ENCODE results near the gene COL4A2.

The COL4A2 gene

GRCh38 chr13:110413676-110414040, 106.6 kb downstream of the COL4A2 start:
- Histone ChIP-seq H3K36me3 (ENCODE audit: insufficient read depth, low read length) (peaks cover 5% of the 10 kb centered on the region), H3K4me2 (ENCODE audit: low read length) (no peak overlapping the region), H3K4me1 (ENCODE audit: control insufficient read depth, insufficient read depth, low read length) (peaks cover 69% of the 10 kb centered on the region), H3K27me3 (ENCODE audit: control insufficient read depth, insufficient read depth, low read length) (no peaks in the 10 kb centered on the region), H3K4me3 (ENCODE audit: low read length) (no peak overlapping the region), H3K9ac (ENCODE audit: low read depth, low read length) (peak overlapping the region; percentile 75), H3K9me3 (replicated peaks; ENCODE audit: low read length) (no peaks in the 10 kb centered on the region)

GRCh38 chr13:110414283-110414682, 107.2 kb downstream of the COL4A2 start:
- no peaks in the 10 kb centered on the region for H3K9me3 ChIP-seq (replicated peaks; ENCODE audit: low read length)
- no peak overlapping the region for H3K4me3 ChIP-seq (ENCODE audit: low read length)
- H3K4me2 ChIP-seq (ENCODE audit: low read length) = no peak overlapping the region
- H3K36me3 ChIP-seq (ENCODE audit: insufficient read depth, low read length) = peaks cover under 1% of the 10 kb centered on the region
- peaks cover 65% of the 10 kb centered on the region for H3K4me1 ChIP-seq (ENCODE audit: control insufficient read depth, insufficient read depth, low read length)
- H3K27me3 ChIP-seq (ENCODE audit: control insufficient read depth, insufficient read depth, low read length) = no peaks in the 10 kb centered on the region
- H3K9ac ChIP-seq (ENCODE audit: low read depth, low read length) = no peak overlapping the region

GRCh38 chr13:110414931-110415330, 107.8 kb downstream of the COL4A2 start:
- H3K4me2 ChIP-seq (ENCODE audit: low read length) = no peak overlapping the region
- no peaks in the 10 kb centered on the region for H3K9me3 ChIP-seq (replicated peaks; ENCODE audit: low read length)
- H3K4me3 ChIP-seq (ENCODE audit: low read length) = no peak overlapping the region
- no peaks in the 10 kb centered on the region for H3K27me3 ChIP-seq (ENCODE audit: control insufficient read depth, insufficient read depth, low read length)
- no peak overlapping the region for H3K9ac ChIP-seq (ENCODE audit: low read depth, low read length)
- H3K36me3 ChIP-seq (ENCODE audit: insufficient read depth, low read length) = no peaks in the 10 kb centered on the region
- peaks cover 60% of the 10 kb centered on the region for H3K4me1 ChIP-seq (ENCODE audit: control insufficient read depth, insufficient read depth, low read length)

GRCh38 chr13:110415669-110416068, 108.6 kb downstream of the COL4A2 start:
- H3K4me2 ChIP-seq (ENCODE audit: low read length) = no peak overlapping the region
- no peak overlapping the region for H3K4me3 ChIP-seq (ENCODE audit: low read length)
- H3K4me1 ChIP-seq (ENCODE audit: control insufficient read depth, insufficient read depth, low read length) = peaks cover 52% of the 10 kb centered on the region
- no peaks in the 10 kb centered on the region for H3K9me3 ChIP-seq (replicated peaks; ENCODE audit: low read length)
- H3K9ac ChIP-seq (ENCODE audit: low read depth, low read length) = no peak overlapping the region
- no peaks in the 10 kb centered on the region for H3K27me3 ChIP-seq (ENCODE audit: control insufficient read depth, insufficient read depth, low read length)
- peaks cover 3% of the 10 kb centered on the region for H3K36me3 ChIP-seq (ENCODE audit: insufficient read depth, low read length)

- Histone ChIP-seq H3K4me1 (ENCODE audit: control insufficient read depth, insufficient read depth, low read length) (peaks cover 52% of the 10 kb centered on the region), H3K27me3 (ENCODE audit: control insufficient read depth, insufficient read depth, low read length) (no peaks in the 10 kb centered on the region), H3K9ac (ENCODE audit: low read depth, low read length) (peak overlapping the region; percentile 73)
Observed at GRCh38 chr13:110416131-110417025, 109.3 kb downstream of the COL4A2 start.

GRCh38 chr13:110418944-110419343, 111.9 kb downstream of the COL4A2 start:
- Histone ChIP-seq H3K4me2 (ENCODE audit: low read length) (no peak overlapping the region), H3K4me3 (ENCODE audit: low read length) (no peak overlapping the region), H3K9me3 (replicated peaks; ENCODE audit: low read length) (no peaks in the 10 kb centered on the region), H3K9ac (ENCODE audit: low read depth, low read length) (no peak overlapping the region), H3K27me3 (ENCODE audit: control insufficient read depth, insufficient read depth, low read length) (no peaks in the 10 kb centered on the region), H3K36me3 (ENCODE audit: insufficient read depth, low read length) (peaks cover 5% of the 10 kb centered on the region), H3K4me1 (ENCODE audit: control insufficient read depth, insufficient read depth, low read length) (peaks cover 58% of the 10 kb centered on the region)

More at GRCh38 chr13:110416131-110417025, 109.3 kb downstream of the COL4A2 start:
- Histone ChIP-seq H3K36me3 (ENCODE audit: insufficient read depth, low read length) (peaks cover 5% of the 10 kb centered on the region), H3K4me2 (ENCODE audit: low read length) (peak overlapping the region; percentile 72), H3K9me3 (replicated peaks; ENCODE audit: low read length) (no peaks in the 10 kb centered on the region), H3K4me3 (ENCODE audit: low read length) (peak overlapping the region; percentile 55)

- H3K9ac ChIP-seq (ENCODE audit: low read depth, low read length) = no peak overlapping the region
- no peak overlapping the region for H3K4me3 ChIP-seq (ENCODE audit: low read length)
Observed at GRCh38 chr13:110419381-110419791, 112.3 kb downstream of the COL4A2 start.

GRCh38 chr13:110419946-110420345, 112.9 kb downstream of the COL4A2 start:
- Histone ChIP-seq H3K9ac (ENCODE audit: low read depth, low read length) (no peak overlapping the region), H3K27me3 (ENCODE audit: control insufficient read depth, insufficient read depth, low read length) (no peaks in the 10 kb centered on the region), H3K9me3 (replicated peaks; ENCODE audit: low read length) (no peaks in the 10 kb centered on the region), H3K36me3 (ENCODE audit: insufficient read depth, low read length) (peaks cover 10% of the 10 kb centered on the region), H3K4me1 (ENCODE audit: control insufficient read depth, insufficient read depth, low read length) (peaks cover 64% of the 10 kb centered on the region), H3K4me2 (ENCODE audit: low read length) (no peak overlapping the region), H3K4me3 (ENCODE audit: low read length) (no peak overlapping the region)

More at GRCh38 chr13:110419381-110419791, 112.3 kb downstream of the COL4A2 start:
- Histone ChIP-seq H3K27me3 (ENCODE audit: control insufficient read depth, insufficient read depth, low read length) (no peaks in the 10 kb centered on the region), H3K9me3 (replicated peaks; ENCODE audit: low read length) (no peaks in the 10 kb centered on the region), H3K4me1 (ENCODE audit: control insufficient read depth, insufficient read depth, low read length) (peaks cover 58% of the 10 kb centered on the region), H3K36me3 (ENCODE audit: insufficient read depth, low read length) (peaks cover 5% of the 10 kb centered on the region), H3K4me2 (ENCODE audit: low read length) (no peak overlapping the region)

- no peak overlapping the region for H3K4me3 ChIP-seq (ENCODE audit: low read length)
- H3K4me1 ChIP-seq (ENCODE audit: control insufficient read depth, insufficient read depth, low read length) = peaks cover 67% of the 10 kb centered on the region
- no peak overlapping the region for H3K4me2 ChIP-seq (ENCODE audit: low read length)
- peaks cover 15% of the 10 kb centered on the region for H3K36me3 ChIP-seq (ENCODE audit: insufficient read depth, low read length)
- H3K9me3 ChIP-seq (replicated peaks; ENCODE audit: low read length) = no peaks in the 10 kb centered on the region
- no peaks in the 10 kb centered on the region for H3K27me3 ChIP-seq (ENCODE audit: control insufficient read depth, insufficient read depth, low read length)
- H3K9ac ChIP-seq (ENCODE audit: low read depth, low read length) = no peak overlapping the region
Observed at GRCh38 chr13:110420626-110421025, 113.5 kb downstream of the COL4A2 start.

- H3K9ac ChIP-seq (ENCODE audit: low read depth, low read length) = no peak overlapping the region
- peaks cover 65% of the 10 kb centered on the region for H3K4me1 ChIP-seq (ENCODE audit: control insufficient read depth, insufficient read depth, low read length)
- H3K27me3 ChIP-seq (ENCODE audit: control insufficient read depth, insufficient read depth, low read length) = no peaks in the 10 kb centered on the region
- H3K36me3 ChIP-seq (ENCODE audit: insufficient read depth, low read length) = peaks cover 19% of the 10 kb centered on the region
- no peak overlapping the region for H3K4me2 ChIP-seq (ENCODE audit: low read length)
- H3K4me3 ChIP-seq (ENCODE audit: low read length) = no peak overlapping the region
- H3K9me3 ChIP-seq (replicated peaks; ENCODE audit: low read length) = no peaks in the 10 kb centered on the region
Observed at GRCh38 chr13:110421061-110421460, 114.0 kb downstream of the COL4A2 start.

GRCh38 chr13:110421696-110422385, 114.8 kb downstream of the COL4A2 start:
- no peaks in the 10 kb centered on the region for H3K27me3 ChIP-seq (ENCODE audit: control insufficient read depth, insufficient read depth, low read length)
- H3K9ac ChIP-seq (ENCODE audit: low read depth, low read length) = no peak overlapping the region
- peaks cover 58% of the 10 kb centered on the region for H3K4me1 ChIP-seq (ENCODE audit: control insufficient read depth, insufficient read depth, low read length)
- H3K4me2 ChIP-seq (ENCODE audit: low read length) = no peak overlapping the region
- no peak overlapping the region for H3K4me3 ChIP-seq (ENCODE audit: low read length)
- peaks cover 22% of the 10 kb centered on the region for H3K36me3 ChIP-seq (ENCODE audit: insufficient read depth, low read length)
- no peaks in the 10 kb centered on the region for H3K9me3 ChIP-seq (replicated peaks; ENCODE audit: low read length)

Measured in skeletal muscle satellite cell (primary cell).